ENCODE results near the gene STC2.

STC2 gene

GRCh38 chr5:173300389-173301047 is 27.7 kb downstream of the STC2 start:
- Histone ChIP-seq H3K4me1 (ENCODE audit: control insufficient read depth in 1 of 2, insufficient read depth in 2 of 2, low read length in 2 of 2) (no peaks in the 10 kb centered on the region), H3K27ac (ENCODE audit: low read length) (no peak overlapping the region), H3K9me3 (ENCODE audit: control insufficient read depth in 1 of 2, low read length in 2 of 2) (no peaks in the 10 kb centered on the region), H3K36me3 (ENCODE audit: control insufficient read depth in 1 of 2, insufficient read depth in 2 of 2, low read length in 2 of 2) (no peaks in the 10 kb centered on the region), H3K4me3 (ENCODE audit: low read depth in 1 of 2, low read length in 2 of 2) (no peak overlapping the region), H3K27me3 (ENCODE audit: low read depth, low read length) (peaks cover 4% of the 10 kb centered on the region)

- H3K4me3 ChIP-seq (ENCODE audit: low read depth in 1 of 2, low read length in 2 of 2) = no peak overlapping the region
- no peak overlapping the region for H3K27ac ChIP-seq (ENCODE audit: low read length)
- H3K4me1 ChIP-seq (ENCODE audit: control insufficient read depth in 1 of 2, insufficient read depth in 2 of 2, low read length in 2 of 2) = no peaks in the 10 kb centered on the region
- H3K27me3 ChIP-seq (ENCODE audit: low read depth, low read length) = peaks cover 6% of the 10 kb centered on the region
- no peaks in the 10 kb centered on the region for H3K36me3 ChIP-seq (ENCODE audit: control insufficient read depth in 1 of 2, insufficient read depth in 2 of 2, low read length in 2 of 2)
- H3K9me3 ChIP-seq (ENCODE audit: control insufficient read depth in 1 of 2, low read length in 2 of 2) = no peaks in the 10 kb centered on the region
These were observed 28.4 kb downstream of the STC2 start for GRCh38 chr5:173299820-173300219.

- H3K4me1 ChIP-seq (ENCODE audit: control insufficient read depth in 1 of 2, insufficient read depth in 2 of 2, low read length in 2 of 2) = peaks cover 5 to 8% of the 10 kb centered on the region in 2 donors
- H3K27me3 ChIP-seq (ENCODE audit: low read depth, low read length) = peaks cover 12% of the 10 kb centered on the region
- no peaks in the 10 kb centered on the region for H3K9me3 ChIP-seq (ENCODE audit: control insufficient read depth in 1 of 2, low read length in 2 of 2)
- no peak overlapping the region for H3K27ac ChIP-seq (ENCODE audit: low read length)
- no peaks in the 10 kb centered on the region for H3K36me3 ChIP-seq (ENCODE audit: control insufficient read depth in 1 of 2, insufficient read depth in 2 of 2, low read length in 2 of 2)
- no peak overlapping the region for H3K4me3 ChIP-seq (ENCODE audit: low read depth in 1 of 2, low read length in 2 of 2)
These were observed 29.8 kb downstream of the STC2 start for GRCh38 chr5:173298213-173298926.

GRCh38 chr5:173297813-173298212 is 30.4 kb downstream of the STC2 start:
- H3K4me3 ChIP-seq (ENCODE audit: low read depth in 1 of 2, low read length in 2 of 2) = no peak overlapping the region
- no peak overlapping the region for H3K27ac ChIP-seq (ENCODE audit: low read length)
- peaks cover 5 to 8% of the 10 kb centered on the region in 2 donors for H3K4me1 ChIP-seq (ENCODE audit: control insufficient read depth in 1 of 2, insufficient read depth in 2 of 2, low read length in 2 of 2)
- no peaks in the 10 kb centered on the region for H3K9me3 ChIP-seq (ENCODE audit: control insufficient read depth in 1 of 2, low read length in 2 of 2)
- H3K27me3 ChIP-seq (ENCODE audit: low read depth, low read length) = peaks cover 12% of the 10 kb centered on the region
- H3K36me3 ChIP-seq (ENCODE audit: control insufficient read depth in 1 of 2, insufficient read depth in 2 of 2, low read length in 2 of 2) = no peaks in the 10 kb centered on the region

GRCh38 chr5:173296737-173297676 is 31.2 kb downstream of the STC2 start:
- Histone ChIP-seq H3K4me3 (ENCODE audit: low read depth in 1 of 2, low read length in 2 of 2) (no peak overlapping the region), H3K9me3 (ENCODE audit: control insufficient read depth in 1 of 2, low read length in 2 of 2) (no peaks in the 10 kb centered on the region), H3K36me3 (ENCODE audit: control insufficient read depth in 1 of 2, insufficient read depth in 2 of 2, low read length in 2 of 2) (no peaks in the 10 kb centered on the region), H3K27me3 (ENCODE audit: low read depth, low read length) (peaks cover 12% of the 10 kb centered on the region), H3K4me1 (ENCODE audit: control insufficient read depth in 1 of 2, insufficient read depth in 2 of 2, low read length in 2 of 2) (peaks cover 5 to 8% of the 10 kb centered on the region in 2 donors), H3K27ac (ENCODE audit: low read length) (no peak overlapping the region)

- Histone ChIP-seq H3K4me1 (ENCODE audit: control insufficient read depth in 1 of 2, insufficient read depth in 2 of 2, low read length in 2 of 2) (peaks cover 5 to 9% of the 10 kb centered on the region in 2 donors), H3K27me3 (ENCODE audit: low read depth, low read length) (peaks cover 12% of the 10 kb centered on the region), H3K9me3 (ENCODE audit: control insufficient read depth in 1 of 2, low read length in 2 of 2) (no peaks in the 10 kb centered on the region), H3K36me3 (ENCODE audit: control insufficient read depth in 1 of 2, insufficient read depth in 2 of 2, low read length in 2 of 2) (no peaks in the 10 kb centered on the region), H3K4me3 (ENCODE audit: low read depth in 1 of 2, low read length in 2 of 2) (no peak overlapping the region), H3K27ac (ENCODE audit: low read length) (no peak overlapping the region)
These were observed 32.4 kb downstream of the STC2 start for GRCh38 chr5:173295796-173296195.

GRCh38 chr5:173294673-173295320 is 33.4 kb downstream of the STC2 start:
- peaks cover 5 to 19% of the 10 kb centered on the region in 2 donors for H3K4me1 ChIP-seq (ENCODE audit: control insufficient read depth in 1 of 2, insufficient read depth in 2 of 2, low read length in 2 of 2)
- H3K4me3 ChIP-seq (ENCODE audit: low read depth in 1 of 2, low read length in 2 of 2) = no peak overlapping the region
- H3K27ac ChIP-seq (ENCODE audit: low read length) = no peak overlapping the region

GRCh38 chr5:173293817-173294672 is 34.2 kb downstream of the STC2 start:
- H3K9me3 ChIP-seq (ENCODE audit: control insufficient read depth in 1 of 2, low read length in 2 of 2) = no peaks in the 10 kb centered on the region
- no peaks in the 10 kb centered on the region for H3K36me3 ChIP-seq (ENCODE audit: control insufficient read depth in 1 of 2, insufficient read depth in 2 of 2, low read length in 2 of 2)
- peaks cover 12% of the 10 kb centered on the region for H3K27me3 ChIP-seq (ENCODE audit: low read depth, low read length)
- H3K27ac ChIP-seq (ENCODE audit: low read length) = no peak overlapping the region
- peaks cover 5 to 20% of the 10 kb centered on the region in 2 donors for H3K4me1 ChIP-seq (ENCODE audit: control insufficient read depth in 1 of 2, insufficient read depth in 2 of 2, low read length in 2 of 2)
- peak overlapping the region; percentile 14 to 40 for H3K4me3 ChIP-seq (ENCODE audit: low read depth in 1 of 2, low read length in 2 of 2)

More at GRCh38 chr5:173294673-173295320, 33.4 kb downstream of the STC2 start:
- no peaks in the 10 kb centered on the region for H3K36me3 ChIP-seq (ENCODE audit: control insufficient read depth in 1 of 2, insufficient read depth in 2 of 2, low read length in 2 of 2)
- no peaks in the 10 kb centered on the region for H3K9me3 ChIP-seq (ENCODE audit: control insufficient read depth in 1 of 2, low read length in 2 of 2)
- peaks cover 12% of the 10 kb centered on the region for H3K27me3 ChIP-seq (ENCODE audit: low read depth, low read length)

- Histone ChIP-seq H3K36me3 (ENCODE audit: control insufficient read depth in 1 of 2, insufficient read depth in 2 of 2, low read length in 2 of 2) (no peaks in the 10 kb centered on the region), H3K27ac (ENCODE audit: low read length) (no peak overlapping the region), H3K9me3 (ENCODE audit: control insufficient read depth in 1 of 2, low read length in 2 of 2) (no peaks in the 10 kb centered on the region), H3K27me3 (ENCODE audit: low read depth, low read length) (peaks cover 12% of the 10 kb centered on the region), H3K4me1 (ENCODE audit: control insufficient read depth in 1 of 2, insufficient read depth in 2 of 2, low read length in 2 of 2) (peaks cover 5 to 20% of the 10 kb centered on the region in 2 donors), H3K4me3 (ENCODE audit: low read depth in 1 of 2, low read length in 2 of 2) (no peak overlapping the region)
These were observed 36.2 kb downstream of the STC2 start for GRCh38 chr5:173291722-173292658.

All from muscle layer of duodenum (tissue), 2 donors.